Subcutaneous abdominal adipose tissue (tissue), 5 donors: ENCODE results near the gene THOC5.
"Not testable (repeated sequence)": the region's sequence is repeated elsewhere in the genome, so short reads cannot be mapped to it uniquely, and the experiment has no call there.

Source experiments
- H3K27ac ChIP-seq: one replicate; pipeline ENCODE4 v1.7.0; 2013; ENCODE audit warnings: low read depth, mild to moderate bottlenecking, inconsistent platforms, low read length, moderate library complexity
- H3K27me3 ChIP-seq, 5 donors: one replicate each; pipeline ENCODE4 v1.7.0; 2013; ENCODE audit warnings: low read length in 5 of 5, inconsistent platforms in 1 of 5; ENCODE audit not compliant: control insufficient read depth in 5 of 5, insufficient read depth in 4 of 5
- H3K36me3 ChIP-seq, 5 donors: one replicate each; pipeline ENCODE4 v1.7.0; 2013; ENCODE audit warnings: low read length in 5 of 5; ENCODE audit not compliant: control insufficient read depth in 5 of 5, insufficient read depth in 5 of 5
- H3K4me1 ChIP-seq, 5 donors: one replicate each; pipeline ENCODE4 v1.7.0; 2013; ENCODE audit warnings: low read length in 5 of 5, mild to moderate bottlenecking in 3 of 5, moderate library complexity in 1 of 5; ENCODE audit not compliant: control insufficient read depth in 5 of 5, insufficient read depth in 5 of 5
- H3K4me3 ChIP-seq, 5 donors: one replicate each; pipeline ENCODE4 v1.7.0; 2013; ENCODE audit warnings: low read length in 5 of 5, low read depth in 1 of 5
- H3K9ac ChIP-seq, 5 donors: one replicate each; pipeline ENCODE4 v1.7.0; 2013; ENCODE audit warnings: low read length in 5 of 5, mild to moderate bottlenecking in 4 of 5, moderate library complexity in 3 of 5
- H3K9me3 ChIP-seq, 5 donors: one replicate each; pipeline ENCODE4 v1.7.0; 2013; ENCODE audit warnings: low read length in 5 of 5; ENCODE audit not compliant: control insufficient read depth in 5 of 5
- donor health status: healthy.
- donor health status: healthy.
- donor health status: healthy.
- donor health status: healthy.
- donor health status: healthy.

THOC5 gene

GRCh38 chr22:29553351-29554224, at the start of gene THOC5:
Gene THOC5, minus strand, starts transcription at chr22:29553757. Its CDS starts 4,610 bp downstream, at chr22:29549147.
- Histone ChIP-seq H3K27ac (peak within 1 kb of the TSS; percentile 77), H3K9me3 (no peaks in the 10 kb centered on the region), H3K4me3 (peak within 1 kb of the TSS; percentile 76 to 87 (median 85)), H3K27me3 (no peaks in the 10 kb centered on the region), H3K36me3 (peaks cover 0 to 21% (median 14%) of the 10 kb centered on the region in 5 donors), H3K9ac (peak within 1 kb of the TSS; percentile 74 to 92 (median 83)), H3K4me1 (peaks cover 0 to 21% (median 16%) of the 10 kb centered on the region in 5 donors)

GRCh38 chr22:29598684-29599020, 45.1 kb upstream of the THOC5 start:
- H3K4me1 ChIP-seq, result peaks cover 0 to 3% (median 1%) of the 10 kb centered on the region in 5 donors
- H3K27me3 ChIP-seq, result no peaks in the 10 kb centered on the region
- H3K36me3 ChIP-seq, result no peaks in the 10 kb centered on the region
- no peaks in the 10 kb centered on the region for H3K9me3 ChIP-seq
- H3K4me3 ChIP-seq, result no peak overlapping the region
- no peak overlapping the region for H3K9ac ChIP-seq
- no peak overlapping the region for H3K27ac ChIP-seq

- H3K4me3 ChIP-seq, result not testable (repeated sequence)
These were observed 44.5 kb upstream of the THOC5 start for GRCh38 chr22:29597871-29598683.

GRCh38 chr22:29596408-29596807, 42.9 kb upstream of the THOC5 start:
- no peak overlapping the region for H3K9ac ChIP-seq
- peak overlapping the region in 1 of 5 donors; percentile 50 for H3K4me3 ChIP-seq
- no peaks in the 10 kb centered on the region for H3K36me3 ChIP-seq
- H3K27ac ChIP-seq, result no peak overlapping the region
- no peaks in the 10 kb centered on the region for H3K9me3 ChIP-seq
- H3K27me3 ChIP-seq, result no peaks in the 10 kb centered on the region
- H3K4me1 ChIP-seq, result no peaks in the 10 kb centered on the region

More at GRCh38 chr22:29597871-29598683, 44.5 kb upstream of the THOC5 start:
- not testable (repeated sequence) for H3K4me1 ChIP-seq, H3K9ac ChIP-seq, H3K27me3 ChIP-seq, H3K9me3 ChIP-seq, H3K27ac ChIP-seq, H3K36me3 ChIP-seq

GRCh38 chr22:29594447-29594846, 40.9 kb upstream of the THOC5 start:
- not testable (repeated sequence) for H3K4me1 ChIP-seq, H3K9me3 ChIP-seq, H3K27ac ChIP-seq, H3K36me3 ChIP-seq, H3K27me3 ChIP-seq, H3K4me3 ChIP-seq, H3K9ac ChIP-seq

- Histone ChIP-seq H3K27ac (no peak overlapping the region), H3K9me3 (no peaks in the 10 kb centered on the region), H3K36me3 (no peaks in the 10 kb centered on the region), H3K9ac (no peak overlapping the region), H3K4me1 (no peaks in the 10 kb centered on the region), H3K4me3 (no peak overlapping the region), H3K27me3 (no peaks in the 10 kb centered on the region)
These were observed 40.4 kb upstream of the THOC5 start for GRCh38 chr22:29593923-29594322.

GRCh38 chr22:29587938-29588699, 34.6 kb upstream of the THOC5 start:
- no peaks in the 10 kb centered on the region for H3K27me3 ChIP-seq
- no peaks in the 10 kb centered on the region for H3K9me3 ChIP-seq
- H3K4me1 ChIP-seq, result no peaks in the 10 kb centered on the region
- no peak overlapping the region for H3K9ac ChIP-seq
- H3K4me3 ChIP-seq, result no peak overlapping the region
- no peaks in the 10 kb centered on the region for H3K36me3 ChIP-seq
- no peak overlapping the region for H3K27ac ChIP-seq

- not testable (repeated sequence) for H3K9ac ChIP-seq
These were observed 32.7 kb upstream of the THOC5 start for GRCh38 chr22:29586193-29586705.

GRCh38 chr22:29584975-29585374, 31.4 kb upstream of the THOC5 start:
- H3K4me3 ChIP-seq, result no peak overlapping the region
- peaks cover 3 to 12% (median 11%) of the 10 kb centered on the region in 5 donors for H3K4me1 ChIP-seq
- H3K27me3 ChIP-seq, result no peaks in the 10 kb centered on the region
- no peak overlapping the region for H3K9ac ChIP-seq
- H3K36me3 ChIP-seq, result no peaks in the 10 kb centered on the region
- no peaks in the 10 kb centered on the region for H3K9me3 ChIP-seq
- no peak overlapping the region for H3K27ac ChIP-seq

More at GRCh38 chr22:29586193-29586705, 32.7 kb upstream of the THOC5 start:
- not testable (repeated sequence) for H3K4me3 ChIP-seq, H3K9me3 ChIP-seq, H3K27ac ChIP-seq, H3K36me3 ChIP-seq, H3K4me1 ChIP-seq, H3K27me3 ChIP-seq
